BE2C (cell line): ENCODE measurements around the gene ZFP91.

Experiments
- DNase-seq: peaks from one replicate; pipeline ENCODE4 v3.0.0-alpha.2; 2020
- H3K27me3 ChIP-seq: fragments of 250-450 bp; sonication (Bioruptor Pico); 2 replicates; pipeline ENCODE4 v1.5.1; 2020; ENCODE audit warnings: mild to moderate bottlenecking
- H3K36me3 ChIP-seq: fragments of 250-450 bp; sonication (Bioruptor Pico); 2 replicates; pipeline ENCODE4 v1.5.1; 2020; ENCODE audit warnings: mild to moderate bottlenecking
- H3K4me1 ChIP-seq: fragments of 250-450 bp; sonication (Bioruptor Pico); 2 replicates; pipeline ENCODE4 v1.5.1; 2020
- H3K4me3 ChIP-seq: 2 replicates; pipeline ENCODE4 v1.5.1; 2011; ENCODE audit warnings: low read depth, low read length
- H3K9me3 ChIP-seq: fragments of 250-450 bp; sonication (Bioruptor Pico); 2 replicates; pipeline ENCODE4 v1.5.1; 2020
- CTCF ChIP-seq: IDR thresholded peaks from 2 replicates; pipeline ENCODE4 v1.5.1; 2012; ENCODE audit warnings: mild to moderate bottlenecking, low read depth, low read length

The ZFP91 gene

GRCh38 chr11:58637371-58637770 is 58.5 kb downstream of the ZFP91 start:
- Histone ChIP-seq H3K36me3 (no peaks in the 10 kb centered on the region), H3K4me1 (no peaks in the 10 kb centered on the region), H3K27me3 (no peaks in the 10 kb centered on the region), H3K9me3 (no peaks in the 10 kb centered on the region), H3K4me3 (no peak overlapping the region)
- TF ChIP-seq CTCF = no peak
- DNase-seq = no peak

- Histone ChIP-seq H3K36me3 (no peaks in the 10 kb centered on the region), H3K4me3 (no peak overlapping the region), H3K27me3 (no peaks in the 10 kb centered on the region), H3K9me3 (no peaks in the 10 kb centered on the region), H3K4me1 (no peaks in the 10 kb centered on the region)
- no peak for TF ChIP-seq CTCF
- no peak for DNase-seq
Measured at GRCh38 chr11:58639103-58639502, 60.2 kb downstream of the ZFP91 start.

- DNase-seq = no peak
- Histone ChIP-seq H3K9me3 (no peaks in the 10 kb centered on the region), H3K36me3 (no peaks in the 10 kb centered on the region), H3K4me1 (no peaks in the 10 kb centered on the region), H3K4me3 (no peak overlapping the region), H3K27me3 (no peaks in the 10 kb centered on the region)
- TF ChIP-seq CTCF = no peak
Measured at GRCh38 chr11:58639669-58640068, 60.8 kb downstream of the ZFP91 start.

- no peak for TF ChIP-seq CTCF
- Histone ChIP-seq H3K4me1 (no peaks in the 10 kb centered on the region), H3K27me3 (no peaks in the 10 kb centered on the region), H3K36me3 (no peaks in the 10 kb centered on the region), H3K9me3 (no peaks in the 10 kb centered on the region), H3K4me3 (no peak overlapping the region)
- DNase-seq = no peak
Measured at GRCh38 chr11:58640386-58641023, 61.6 kb downstream of the ZFP91 start.

- DNase-seq = no peak
- Histone ChIP-seq H3K36me3 (no peaks in the 10 kb centered on the region), H3K4me3 (no peak overlapping the region), H3K9me3 (no peaks in the 10 kb centered on the region), H3K4me1 (no peaks in the 10 kb centered on the region), H3K27me3 (no peaks in the 10 kb centered on the region)
- no peak for TF ChIP-seq CTCF
Measured at GRCh38 chr11:58641341-58641740, 62.5 kb downstream of the ZFP91 start.

GRCh38 chr11:58641803-58642581 is 63.1 kb downstream of the ZFP91 start:
- H3K36me3 ChIP-seq = no peaks in the 10 kb centered on the region
- no peaks in the 10 kb centered on the region for H3K27me3 ChIP-seq
- no peak for TF ChIP-seq CTCF
- H3K4me1 ChIP-seq = no peaks in the 10 kb centered on the region
- H3K9me3 ChIP-seq = no peaks in the 10 kb centered on the region
- DNase-seq = no peak
- no peak overlapping the region for H3K4me3 ChIP-seq
